Embryonic facial prominence (tissue), 1 donor: ENCODE measurements around the gene ASTN2.

Experiments used
- DNase-seq: peaks from one replicate; pipeline ENCODE4 v3.0.0-alpha.2; 2016; ENCODE audit errors: extremely low spot score

ASTN2 gene

GRCh38 chr9:117178596-117179375 is 236.1 kb downstream of the ASTN2 start:
- DNase-seq = no peak

GRCh38 chr9:117170567-117170966 is 244.3 kb downstream of the ASTN2 start:
- DNase-seq = no peak

- no peak for DNase-seq
Observed at GRCh38 chr9:117169089-117169621, 245.7 kb downstream of the ASTN2 start.

GRCh38 chr9:117164512-117164911 is 250.3 kb downstream of the ASTN2 start:
- DNase-seq = no peak

GRCh38 chr9:117160254-117160653 is 254.6 kb downstream of the ASTN2 start:
- no peak for DNase-seq

- no peak for DNase-seq
Observed at GRCh38 chr9:117156771-117157535, 257.9 kb downstream of the ASTN2 start.

- no peak for DNase-seq
Observed at GRCh38 chr9:117156144-117156688, 258.6 kb downstream of the ASTN2 start.

- no peak for DNase-seq
Observed at GRCh38 chr9:117153021-117153420, 261.8 kb downstream of the ASTN2 start.

GRCh38 chr9:117151716-117152115 is 263.1 kb downstream of the ASTN2 start:
- DNase-seq = no peak

GRCh38 chr9:117149996-117150395 is 264.9 kb downstream of the ASTN2 start:
- no peak for DNase-seq

- DNase-seq = no peak
Observed at GRCh38 chr9:117145811-117146490, 268.9 kb downstream of the ASTN2 start.

GRCh38 chr9:117145081-117145480 is 269.8 kb downstream of the ASTN2 start:
- DNase-seq = no peak

GRCh38 chr9:117138231-117138630 is 276.6 kb downstream of the ASTN2 start:
- DNase-seq = no peak

GRCh38 chr9:117136461-117136860 is 278.4 kb downstream of the ASTN2 start:
- DNase-seq = no peak

- no peak for DNase-seq
Observed at GRCh38 chr9:117135501-117136098, 279.3 kb downstream of the ASTN2 start.

- no peak for DNase-seq
Observed at GRCh38 chr9:117134826-117135500, 279.9 kb downstream of the ASTN2 start.

- no peak for DNase-seq
Observed at GRCh38 chr9:117126871-117127270, 288.0 kb downstream of the ASTN2 start.

GRCh38 chr9:117125531-117125930 is 289.3 kb downstream of the ASTN2 start:
- DNase-seq = no peak

GRCh38 chr9:117123729-117124128 is 291.1 kb downstream of the ASTN2 start:
- no peak for DNase-seq

- DNase-seq = no peak
Observed at GRCh38 chr9:117122953-117123352, 291.9 kb downstream of the ASTN2 start.

- no peak for DNase-seq
Observed at GRCh38 chr9:117122102-117122501, 292.8 kb downstream of the ASTN2 start.
